ENCODE data around the gene CD151. TPM values are rescaled to one million over a fixed set of nuclear protein-coding genes. Genes with fewer than 3 reads are reported as not detected.

CD151 gene
- polyA plus RNA-seq, 1 of the 3 experiments (the other 2 are of a cell fraction) = 922 TPM

DNA sequence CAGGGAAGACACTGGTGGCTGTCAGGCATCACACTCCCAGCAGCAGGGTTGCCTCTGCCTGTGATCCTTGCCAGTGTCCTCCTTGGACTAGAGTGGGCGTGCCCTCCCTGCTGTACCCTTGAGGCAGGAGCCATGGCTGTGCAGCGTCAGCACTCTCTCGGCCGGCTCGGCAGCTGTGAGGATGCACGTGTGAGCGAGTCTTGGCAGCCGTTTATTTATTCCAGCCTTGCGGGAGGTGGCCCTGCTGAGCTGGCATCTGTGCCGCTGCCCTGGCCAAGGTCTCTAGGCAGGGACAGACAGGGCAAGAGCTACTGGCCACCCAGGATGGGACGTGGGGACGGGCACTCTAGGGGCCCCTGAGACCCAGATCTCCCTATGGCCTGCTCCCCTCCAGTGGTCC lies 43.8 kb downstream of the CD151 start:
- ChIA-PET POLR2A (interaction anchor here (1.1 to 1.5 kb wide), 2 partner anchors 15 to 17 kb away, joined by 3 to 4 read pairs; no protein-coding TSS in a partner anchor), CTCF (no interaction called here)
- Histone ChIP-seq H3K79me2 (ENCODE audit: insufficient read depth) (no peaks in the 10 kb centered on the region), H3K27ac (ENCODE audit: low read depth in 2 of 2, low read length in 1 of 2) (no peak overlapping the region), H2AFZ (ENCODE audit: low read depth) (no peak overlapping the region), H3K36me3 (replicated peaks in 1 of 2; ENCODE audit: control insufficient read depth in 1 of 2, insufficient read depth in 2 of 2, low read length in 1 of 2) (peaks cover 0 to 6% of the 10 kb centered on the region in 2 experiments), H3K9ac (no peak overlapping the region), H3F3A (replicated peaks; ENCODE audit: insufficient read depth) (peaks cover 3% of the 10 kb centered on the region), H3K4me2 (no peak overlapping the region), H3K4me3 (ENCODE audit: low read depth in 2 of 2, low read length in 1 of 2) (no peak overlapping the region), H4K20me1 (ENCODE audit: insufficient read depth) (no peaks in the 10 kb centered on the region), H3K27me3 (ENCODE audit: insufficient read depth) (no peaks in the 10 kb centered on the region), H3K9me2 (no peaks in the 10 kb centered on the region), H3K4me1 (ENCODE audit: control insufficient read depth in 1 of 2, insufficient read depth in 2 of 2, low read depth in 1 of 2, low read length in 1 of 2) (peaks cover 0 to 2% of the 10 kb centered on the region in 2 experiments; a peak in 1 of 4 replicates), H3K9me3 (no peaks in the 10 kb centered on the region)
- no peak for DNase-seq
- 90% methylated on average over 2 of the region's 12 CpGs for WGBS (ENCODE audit: low lambda C conversion rate)
- TF ChIP-seq SMC3 (IDR thresholded peaks at IDR 0.05; ENCODE audit: low read depth, low read length) = no peak
- TF ChIP-seq, protein P1, sequence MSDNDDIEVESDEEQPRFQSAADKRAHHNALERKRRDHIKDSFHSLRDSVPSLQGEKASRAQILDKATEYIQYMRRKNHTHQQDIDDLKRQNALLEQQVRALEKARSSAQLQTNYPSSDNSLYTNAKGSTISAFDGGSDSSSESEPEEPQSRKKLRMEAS (IDR thresholded peaks at IDR 0.05; ENCODE audit: low read depth) = no peak
- TF ChIP-seq, protein P2, sequence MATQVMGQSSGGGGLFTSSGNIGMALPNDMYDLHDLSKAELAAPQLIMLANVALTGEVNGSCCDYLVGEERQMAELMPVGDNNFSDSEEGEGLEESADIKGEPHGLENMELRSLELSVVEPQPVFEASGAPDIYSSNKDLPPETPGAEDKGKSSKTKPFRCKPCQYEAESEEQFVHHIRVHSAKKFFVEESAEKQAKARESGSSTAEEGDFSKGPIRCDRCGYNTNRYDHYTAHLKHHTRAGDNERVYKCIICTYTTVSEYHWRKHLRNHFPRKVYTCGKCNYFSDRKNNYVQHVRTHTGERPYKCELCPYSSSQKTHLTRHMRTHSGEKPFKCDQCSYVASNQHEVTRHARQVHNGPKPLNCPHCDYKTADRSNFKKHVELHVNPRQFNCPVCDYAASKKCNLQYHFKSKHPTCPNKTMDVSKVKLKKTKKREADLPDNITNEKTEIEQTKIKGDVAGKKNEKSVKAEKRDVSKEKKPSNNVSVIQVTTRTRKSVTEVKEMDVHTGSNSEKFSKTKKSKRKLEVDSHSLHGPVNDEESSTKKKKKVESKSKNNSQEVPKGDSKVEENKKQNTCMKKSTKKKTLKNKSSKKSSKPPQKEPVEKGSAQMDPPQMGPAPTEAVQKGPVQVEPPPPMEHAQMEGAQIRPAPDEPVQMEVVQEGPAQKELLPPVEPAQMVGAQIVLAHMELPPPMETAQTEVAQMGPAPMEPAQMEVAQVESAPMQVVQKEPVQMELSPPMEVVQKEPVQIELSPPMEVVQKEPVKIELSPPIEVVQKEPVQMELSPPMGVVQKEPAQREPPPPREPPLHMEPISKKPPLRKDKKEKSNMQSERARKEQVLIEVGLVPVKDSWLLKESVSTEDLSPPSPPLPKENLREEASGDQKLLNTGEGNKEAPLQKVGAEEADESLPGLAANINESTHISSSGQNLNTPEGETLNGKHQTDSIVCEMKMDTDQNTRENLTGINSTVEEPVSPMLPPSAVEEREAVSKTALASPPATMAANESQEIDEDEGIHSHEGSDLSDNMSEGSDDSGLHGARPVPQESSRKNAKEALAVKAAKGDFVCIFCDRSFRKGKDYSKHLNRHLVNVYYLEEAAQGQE (IDR thresholded peaks at IDR 0.05; ENCODE audit: low read depth, low read length) = no peak

DNA sequence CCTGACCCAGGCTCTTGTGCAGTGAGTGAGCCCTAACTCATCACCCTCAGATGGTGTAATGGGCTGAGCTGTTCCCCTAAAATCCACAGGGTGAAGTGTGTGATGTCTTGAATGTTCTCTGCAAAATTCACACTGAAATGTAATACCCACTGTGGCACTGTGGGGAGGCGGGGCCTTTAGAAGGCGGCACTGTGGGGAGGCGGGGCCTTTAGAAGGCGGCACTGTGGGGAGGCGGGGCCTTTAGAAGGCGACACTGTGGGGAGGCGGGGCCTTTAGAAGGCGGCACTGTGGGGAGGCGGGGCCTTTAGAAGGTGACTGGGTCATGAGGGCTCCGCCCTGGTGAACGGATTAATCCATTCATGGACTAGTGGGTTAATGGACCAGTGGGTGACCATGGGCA lies 44.8 kb downstream of the CD151 start:
- Histone ChIP-seq H3K9ac (no peak overlapping the region), H2AFZ (ENCODE audit: low read depth) (no peak overlapping the region), H3F3A (replicated peaks; ENCODE audit: insufficient read depth) (peaks cover 3% of the 10 kb centered on the region), H3K9me3 (no peaks in the 10 kb centered on the region), H3K27me3 (ENCODE audit: insufficient read depth) (no peaks in the 10 kb centered on the region), H3K4me2 (no peak overlapping the region), H3K4me3 (ENCODE audit: low read depth in 2 of 2, low read length in 1 of 2) (no peak overlapping the region), H3K79me2 (ENCODE audit: insufficient read depth) (no peaks in the 10 kb centered on the region), H3K36me3 (replicated peaks in 1 of 2; ENCODE audit: control insufficient read depth in 1 of 2, insufficient read depth in 2 of 2, low read length in 1 of 2) (peaks cover 0 to 6% of the 10 kb centered on the region in 2 experiments), H3K27ac (ENCODE audit: low read depth in 2 of 2, low read length in 1 of 2) (no peak overlapping the region), H4K20me1 (ENCODE audit: insufficient read depth) (no peaks in the 10 kb centered on the region), H3K9me2 (no peaks in the 10 kb centered on the region), H3K4me1 (ENCODE audit: control insufficient read depth in 1 of 2, insufficient read depth in 2 of 2, low read depth in 1 of 2, low read length in 1 of 2) (peaks cover 0 to 2% of the 10 kb centered on the region in 2 experiments; a peak in 1 of 4 replicates)
- peak; percentile 71 for DNase-seq
- ChIA-PET CTCF (interaction anchor here (0.6 to 1.2 kb wide), 2 partner anchors 17 to 174 kb away, joined by 3 read pairs; no protein-coding TSS in a partner anchor), POLR2A (interaction anchor here (1.1 to 1.5 kb wide), 2 partner anchors 14 to 18 kb away, joined by 3 to 4 read pairs; no protein-coding TSS in a partner anchor)
- 94% methylated on average over 11 of the region's 11 CpGs for WGBS (ENCODE audit: low lambda C conversion rate)
- TF ChIP-seq RFX5 (IDR thresholded peaks at IDR 0.05; ENCODE audit: low read length) = no peak
- TF ChIP-seq YY1 (IDR thresholded peaks at IDR 0.05; ENCODE audit: low read depth) = no peak
- TF ChIP-seq, protein P3, sequence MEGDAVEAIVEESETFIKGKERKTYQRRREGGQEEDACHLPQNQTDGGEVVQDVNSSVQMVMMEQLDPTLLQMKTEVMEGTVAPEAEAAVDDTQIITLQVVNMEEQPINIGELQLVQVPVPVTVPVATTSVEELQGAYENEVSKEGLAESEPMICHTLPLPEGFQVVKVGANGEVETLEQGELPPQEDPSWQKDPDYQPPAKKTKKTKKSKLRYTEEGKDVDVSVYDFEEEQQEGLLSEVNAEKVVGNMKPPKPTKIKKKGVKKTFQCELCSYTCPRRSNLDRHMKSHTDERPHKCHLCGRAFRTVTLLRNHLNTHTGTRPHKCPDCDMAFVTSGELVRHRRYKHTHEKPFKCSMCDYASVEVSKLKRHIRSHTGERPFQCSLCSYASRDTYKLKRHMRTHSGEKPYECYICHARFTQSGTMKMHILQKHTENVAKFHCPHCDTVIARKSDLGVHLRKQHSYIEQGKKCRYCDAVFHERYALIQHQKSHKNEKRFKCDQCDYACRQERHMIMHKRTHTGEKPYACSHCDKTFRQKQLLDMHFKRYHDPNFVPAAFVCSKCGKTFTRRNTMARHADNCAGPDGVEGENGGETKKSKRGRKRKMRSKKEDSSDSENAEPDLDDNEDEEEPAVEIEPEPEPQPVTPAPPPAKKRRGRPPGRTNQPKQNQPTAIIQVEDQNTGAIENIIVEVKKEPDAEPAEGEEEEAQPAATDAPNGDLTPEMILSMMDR (IDR thresholded peaks at IDR 0.05) = no peak
- TF ChIP-seq, protein P2 (IDR thresholded peaks at IDR 0.05; ENCODE audit: low read depth, low read length) = no peak
- no peak for TF ChIP-seq TEAD4 (IDR thresholded peaks at IDR 0.05; ENCODE audit: borderline replicate concordance, insufficient read depth)
- no peak for TF ChIP-seq ELF1 (IDR thresholded peaks at IDR 0.05)
- no peak for TF ChIP-seq GABPA (IDR thresholded peaks at IDR 0.05; ENCODE audit: low read depth)
- TF ChIP-seq, protein P4, sequence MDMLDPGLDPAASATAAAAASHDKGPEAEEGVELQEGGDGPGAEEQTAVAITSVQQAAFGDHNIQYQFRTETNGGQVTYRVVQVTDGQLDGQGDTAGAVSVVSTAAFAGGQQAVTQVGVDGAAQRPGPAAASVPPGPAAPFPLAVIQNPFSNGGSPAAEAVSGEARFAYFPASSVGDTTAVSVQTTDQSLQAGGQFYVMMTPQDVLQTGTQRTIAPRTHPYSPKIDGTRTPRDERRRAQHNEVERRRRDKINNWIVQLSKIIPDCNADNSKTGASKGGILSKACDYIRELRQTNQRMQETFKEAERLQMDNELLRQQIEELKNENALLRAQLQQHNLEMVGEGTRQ (IDR thresholded peaks at IDR 0.05; ENCODE audit: borderline replicate concordance, low read depth, low read length) = no peak
- no peak for TF ChIP-seq NFIC (IDR thresholded peaks at IDR 0.05; ENCODE audit: borderline replicate concordance)
- no peak for TF ChIP-seq MXI1 (IDR thresholded peaks at IDR 0.05; ENCODE audit: low read depth, low read length)
- TF ChIP-seq RXRA (IDR thresholded peaks at IDR 0.05; ENCODE audit: borderline replicate concordance, low read depth) = no peak

Data from SK-N-SH (cell line).